IPS DF 6.9 (cell line): ENCODE results near the gene PNPLA1.

Experiments
- DNase-seq: peaks from one replicate; pipeline ENCODE4 v3.0.0-alpha.2; 2013; ENCODE audit warnings: low read depth, low spot score
- H3K27ac ChIP-seq: one replicate; pipeline ENCODE4 v1.5.1; 2013; ENCODE audit warnings: low read length, control low read depth
- H3K27me3 ChIP-seq: 2 replicates; pipeline ENCODE4 v1.6.1; 2013; ENCODE audit warnings: mild to moderate bottlenecking, low read length; ENCODE audit not compliant: control insufficient read depth, insufficient read depth
- H3K36me3 ChIP-seq: 2 replicates; pipeline ENCODE4 v1.6.1; 2013; ENCODE audit warnings: low read length; ENCODE audit not compliant: control insufficient read depth, insufficient read depth
- H3K4me1 ChIP-seq: 2 replicates; pipeline ENCODE4 v1.6.1; 2013; ENCODE audit warnings: low read length; ENCODE audit not compliant: control insufficient read depth, insufficient read depth
- H3K4me3 ChIP-seq: 2 replicates; pipeline ENCODE4 v1.5.1; 2013; ENCODE audit warnings: mild to moderate bottlenecking, low read length
- H3K9me3 ChIP-seq: 2 replicates; pipeline ENCODE4 v1.6.1; 2013; ENCODE audit warnings: low read length, inconsistent platforms; ENCODE audit not compliant: control insufficient read depth, insufficient read depth
- WGBS: extraction: QIAGEN DNeasy Blood & Tissue Kit; methylation state at CpG from one replicate; pipeline ENCODE4 v1.1.7; 2013; ENCODE audit warnings: mixed read lengths, missing lambda C conversion rate; ENCODE audit not compliant: insufficient read length, insufficient coverage; 5-methylcytosine and 5-hydroxymethylcytosine counted together

PNPLA1 gene

GRCh38 chr6:36357872-36358225, 88.0 kb downstream of the PNPLA1 start:
- Histone ChIP-seq H3K36me3 (no peaks in the 10 kb centered on the region), H3K9me3 (no peaks in the 10 kb centered on the region), H3K4me3 (no peak overlapping the region), H3K4me1 (no peaks in the 10 kb centered on the region; the same call in 1 of the 2 replicates), H3K27ac (no peak overlapping the region), H3K27me3 (no peaks in the 10 kb centered on the region)
- no CpG with 5 or more reads among the region's 3 CpGs for WGBS
- DNase-seq = no peak
